ENCODE data around the gene MRPS23. TPM values are rescaled to one million over a fixed set of nuclear protein-coding genes. Genes with fewer than 3 reads are reported as not detected.

Gene MRPS23
- total and polyA plus RNA-seq, 2 of the 13 experiments (the other 11 are each of a cell fraction or from before 2014, with no cell fraction given) = 63.2 to 181 TPM

GRCh38 chr17:57861790-57862693, 12.2 kb upstream of the MRPS23 start (continued):
- no peak; the same call in 1 of the 2 replicates for TF ChIP-seq HNF1B (CRISPR knock-in tag; IDR thresholded peaks at IDR 0.05)
- TF ChIP-seq PATZ1 (CRISPR knock-in tag; IDR thresholded peaks at IDR 0.05) = peak; percentile 95
- TF ChIP-seq FOXP1 (IDR thresholded peaks at IDR 0.05) = no peak
- no peak for TF ChIP-seq FOXP1 (CRISPR knock-in tag; IDR thresholded peaks at IDR 0.05)
- TF ChIP-seq HNF4A (CRISPR knock-in tag; IDR thresholded peaks at IDR 0.05) = peak; percentile 70
- no peak for TF ChIP-seq ASH2L (IDR thresholded peaks at IDR 0.05; ENCODE audit: insufficient read length, low read depth, low read length)
- peak; percentile 97 for TF ChIP-seq ZNF296 (CRISPR knock-in tag; conservative IDR thresholded peaks at IDR 0.05)
- TF ChIP-seq MZF1 (CRISPR knock-in tag; IDR thresholded peaks at IDR 0.05; ENCODE audit: borderline replicate concordance) = peak; percentile 84; the same call in 1 of the 2 replicates
- peak; percentile 95 for TF ChIP-seq TFDP1 (CRISPR knock-in tag; IDR thresholded peaks at IDR 0.05; ENCODE audit: borderline replicate concordance)
- TF ChIP-seq CSRNP2 (CRISPR knock-in tag; conservative IDR thresholded peaks at IDR 0.05; ENCODE audit: low read depth) = no peak
- TF ChIP-seq USF2 (IDR thresholded peaks at IDR 0.05; ENCODE audit: low read depth, low read length) = no peak
- no peak for TF ChIP-seq USF2 (CRISPR knock-in tag; IDR thresholded peaks at IDR 0.05; ENCODE audit: borderline replicate concordance)
- TF ChIP-seq CREM (IDR thresholded peaks at IDR 0.05) = no peak
- no peak for TF ChIP-seq CREM (CRISPR knock-in tag; IDR thresholded peaks at IDR 0.05)
- TF ChIP-seq NR2F2 (IDR thresholded peaks at IDR 0.05; ENCODE audit: borderline replicate concordance, low read depth) = 0 out of 2 replicates have a peak, but pooled peaks have one; percentile 13
- no peak for TF ChIP-seq PCBP2 (optimal IDR thresholded peaks at IDR 0.05; ENCODE audit: low read depth, low read length, poor library complexity, severe bottlenecking)
- 0 out of 2 replicates have a peak, but pooled peaks have one; percentile 43 for TF ChIP-seq RARG (CRISPR knock-in tag; IDR thresholded peaks at IDR 0.05; ENCODE audit: low read depth)
- TF ChIP-seq IRF2 (CRISPR knock-in tag; IDR thresholded peaks at IDR 0.05) = peak; percentile 74
- TF ChIP-seq CCAR2 (optimal IDR thresholded peaks at IDR 0.05; ENCODE audit: low read depth, low read length) = no peak

Measured in HepG2 (cell line).